Fibroblast of lung (primary cell): ENCODE measurements around the gene SIK2.

ENCODE experiments used
- EZH2 ChIP-seq: IDR thresholded peaks from 2 replicates; pipeline ENCODE4 v1.5.1; 2012; ENCODE audit warnings: low read length, control low read depth, mild to moderate bottlenecking; ENCODE audit errors: missing control alignments
- TF ChIP-seq, protein P1 (sequence below), 2 donors: IDR thresholded peaks in 1 of 2; conservative IDR thresholded peaks in 1 of 2; 1 replicate in 1 of 2; 2 replicates in 1 of 2; pipeline ENCODE4 v1.5.1; 2011 to 2012; ENCODE audit warnings: low read length in 2 of 2, control low read depth in 1 of 2, inconsistent platforms in 1 of 2, low read depth in 1 of 2, mild to moderate bottlenecking in 1 of 2

DNA sequence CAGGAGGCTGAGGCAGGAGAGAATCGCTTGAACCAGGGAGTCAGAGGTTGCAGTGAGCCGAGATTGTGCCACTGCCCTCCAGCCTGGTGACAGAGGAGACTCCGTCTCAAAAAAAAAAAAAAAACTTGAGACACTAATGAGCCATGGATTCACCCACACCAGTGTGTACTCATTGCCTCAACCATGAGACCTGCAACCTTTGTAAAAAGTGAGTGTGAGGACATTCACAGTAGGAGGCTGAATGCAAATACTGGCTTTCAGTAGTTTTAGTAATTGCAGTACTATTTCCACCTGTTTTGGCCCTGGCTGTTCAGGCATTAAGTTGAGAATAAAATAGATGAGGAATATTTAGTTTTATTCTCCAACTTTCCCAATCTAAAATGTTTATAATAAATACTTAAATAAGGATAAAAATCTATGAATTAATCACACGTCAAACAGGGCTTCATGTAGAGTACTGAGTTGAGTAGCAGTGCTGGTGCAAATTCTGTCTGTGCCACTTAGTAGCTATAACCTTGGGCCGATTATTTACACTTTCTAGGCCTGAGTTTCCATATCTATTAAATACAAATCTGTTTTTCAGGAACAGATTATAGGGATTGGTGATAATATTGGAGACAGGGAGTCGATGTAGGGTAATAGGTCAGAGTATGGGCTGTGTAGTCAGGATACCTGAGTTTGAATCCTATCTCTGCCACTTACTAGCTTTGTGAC is 91.1 kb downstream of the SIK2 start:
- TF ChIP-seq, protein P1, sequence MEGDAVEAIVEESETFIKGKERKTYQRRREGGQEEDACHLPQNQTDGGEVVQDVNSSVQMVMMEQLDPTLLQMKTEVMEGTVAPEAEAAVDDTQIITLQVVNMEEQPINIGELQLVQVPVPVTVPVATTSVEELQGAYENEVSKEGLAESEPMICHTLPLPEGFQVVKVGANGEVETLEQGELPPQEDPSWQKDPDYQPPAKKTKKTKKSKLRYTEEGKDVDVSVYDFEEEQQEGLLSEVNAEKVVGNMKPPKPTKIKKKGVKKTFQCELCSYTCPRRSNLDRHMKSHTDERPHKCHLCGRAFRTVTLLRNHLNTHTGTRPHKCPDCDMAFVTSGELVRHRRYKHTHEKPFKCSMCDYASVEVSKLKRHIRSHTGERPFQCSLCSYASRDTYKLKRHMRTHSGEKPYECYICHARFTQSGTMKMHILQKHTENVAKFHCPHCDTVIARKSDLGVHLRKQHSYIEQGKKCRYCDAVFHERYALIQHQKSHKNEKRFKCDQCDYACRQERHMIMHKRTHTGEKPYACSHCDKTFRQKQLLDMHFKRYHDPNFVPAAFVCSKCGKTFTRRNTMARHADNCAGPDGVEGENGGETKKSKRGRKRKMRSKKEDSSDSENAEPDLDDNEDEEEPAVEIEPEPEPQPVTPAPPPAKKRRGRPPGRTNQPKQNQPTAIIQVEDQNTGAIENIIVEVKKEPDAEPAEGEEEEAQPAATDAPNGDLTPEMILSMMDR (conservative IDR thresholded peaks at IDR 0.05 in 1 of 2, IDR thresholded peaks at IDR 0.05 in 1 of 2; ENCODE audit: low read depth in 1 of 2, low read length in 2 of 2), result no peak
- no peak for TF ChIP-seq EZH2
